GM12891 (cell line): Measurements from ENCODE around the gene METTL9.

Experiments used
- PAX5 ChIP-seq: IDR thresholded peaks from 2 replicates; pipeline ENCODE4 v1.6.1; 2011; ENCODE audit warnings: low read length, moderate library complexity, mild to moderate bottlenecking; ENCODE audit not compliant: insufficient read depth, severe bottlenecking
- POLR2A ChIP-seq: IDR thresholded peaks from 2 replicates; pipeline ENCODE4 v1.6.1; 2011; ENCODE audit warnings: low read depth, low read length, control low read depth
- POLR2AphosphoS5 ChIP-seq: IDR thresholded peaks from 2 replicates; pipeline ENCODE4 v1.6.1; 2011; ENCODE audit warnings: low read depth, low read length, control low read depth
- SPI1 ChIP-seq: IDR thresholded peaks from 2 replicates; pipeline ENCODE4 v1.6.1; 2011; ENCODE audit warnings: low read depth, low read length, control low read depth
- TAF1 ChIP-seq: IDR thresholded peaks from 2 replicates; pipeline ENCODE4 v1.6.1; 2011; ENCODE audit warnings: low read depth, low read length, control low read depth

GRCh38 chr16:21592191-21592590, 7.2 kb upstream of the METTL9 start:
- TF ChIP-seq POLR2AphosphoS5 (no peak), TAF1 (no peak), POLR2A (no peak), PAX5 (no peak), SPI1 (no peak)
